GM21360 (cell line): ENCODE data around the gene STRN4.

Experiments
- ATAC-seq: cut with Tn5 transposase; IDR thresholded peaks from one replicate; pipeline ENCODE4 v1.9.1; 2021; ENCODE audit warnings: mild to moderate bottlenecking, moderate library complexity; ENCODE audit not compliant: unreplicated experiment

STRN4 gene

GRCh38 chr19:46726551-46726950 lies 19.7 kb downstream of the STRN4 start:
- no peak for ATAC-seq

- ATAC-seq, result no peak
These were observed 20.3 kb downstream of the STRN4 start for GRCh38 chr19:46725859-46726393.

DNA sequence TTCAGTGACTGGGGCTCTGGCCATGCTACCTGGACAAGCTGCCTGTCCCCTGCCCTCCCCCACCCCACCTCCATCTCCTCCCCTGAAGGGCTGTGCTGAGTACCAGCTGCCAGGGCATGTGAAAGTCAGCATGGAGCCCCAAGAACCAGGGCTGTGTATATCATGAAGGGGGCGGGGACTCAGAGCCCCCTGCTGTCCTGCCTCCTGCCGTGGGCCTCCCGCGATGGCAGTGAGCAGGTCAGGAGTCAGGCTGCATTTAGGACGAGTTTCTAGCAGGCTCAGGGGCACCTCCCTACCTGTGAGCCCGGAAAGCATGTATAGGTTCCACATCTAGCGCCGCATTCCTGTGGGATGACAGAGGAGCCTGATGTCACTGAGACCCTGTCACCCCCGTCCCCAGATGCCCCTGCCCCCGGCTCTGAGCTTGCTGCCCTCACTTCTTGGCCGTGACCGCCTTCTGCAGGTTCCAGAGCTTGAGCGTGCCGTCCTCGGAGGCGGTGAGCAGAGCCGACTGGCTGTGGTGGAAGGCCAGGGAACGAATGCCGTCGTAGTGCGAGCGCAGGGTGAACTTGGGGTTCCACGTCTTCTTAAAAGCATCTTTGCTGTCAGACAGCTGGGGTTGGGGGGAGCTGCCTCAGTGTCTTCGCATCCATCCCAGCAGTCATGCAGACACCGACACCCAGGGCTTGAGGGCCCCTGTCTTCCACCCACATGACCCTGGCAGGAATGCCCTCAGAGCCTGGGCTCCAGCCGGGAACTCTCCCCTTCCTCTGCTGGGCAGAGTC lies 21.0 kb downstream of the STRN4 start:
- ATAC-seq, result no peak

GRCh38 chr19:46724468-46724867 lies 21.8 kb downstream of the STRN4 start:
- ATAC-seq, result no peak

DNA sequence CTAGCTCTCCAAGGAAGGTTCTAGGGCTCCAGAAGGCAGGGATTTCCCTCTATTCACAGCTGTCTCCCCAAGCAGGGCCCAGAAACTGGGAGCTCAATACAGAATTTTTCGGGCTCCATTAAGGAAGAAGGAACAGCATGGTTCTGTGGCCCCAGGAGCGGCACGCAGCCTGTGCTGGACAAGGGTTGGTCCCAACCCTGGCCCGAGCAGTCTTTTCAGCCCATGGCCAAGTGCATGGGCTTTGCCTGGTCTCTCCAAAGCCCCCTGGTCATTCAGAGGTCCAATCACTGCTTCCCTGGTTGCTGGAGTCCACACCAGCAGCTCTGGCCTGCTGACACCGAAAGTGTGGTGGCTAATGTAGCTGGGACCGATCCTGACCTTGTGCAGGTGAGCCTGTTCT lies 22.8 kb downstream of the STRN4 start:
- no peak for ATAC-seq

- ATAC-seq, result no peak
These were observed 23.2 kb downstream of the STRN4 start for GRCh38 chr19:46723023-46723461.

DNA sequence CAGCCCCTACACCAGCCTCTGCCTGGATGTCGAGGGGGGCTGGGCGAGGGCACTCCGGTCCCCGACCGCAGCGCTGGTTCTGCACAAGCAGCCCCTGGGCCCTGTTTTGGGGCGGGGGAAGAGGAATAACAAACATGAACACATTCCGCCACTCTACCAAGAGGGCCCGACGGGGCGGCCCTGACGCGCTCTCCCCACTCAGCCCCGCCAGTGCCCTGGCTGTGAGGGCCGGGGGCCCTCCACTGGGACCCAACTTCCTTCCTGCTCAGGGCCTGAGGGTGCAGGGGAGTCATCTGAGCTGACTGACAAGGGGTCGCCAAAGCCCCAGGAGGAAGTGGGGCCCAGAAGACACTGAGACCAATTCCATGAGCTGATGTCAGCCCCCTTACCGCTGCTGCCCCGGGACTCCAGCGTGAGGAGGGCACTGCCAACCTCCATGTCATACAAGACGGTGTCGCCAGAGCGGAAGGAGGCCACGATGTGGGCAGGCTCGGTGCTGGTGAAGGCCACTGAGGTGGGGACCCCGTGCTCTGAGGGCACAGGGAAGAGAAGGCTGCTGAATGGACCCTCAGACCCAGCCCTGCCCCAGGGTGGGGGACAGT lies 23.7 kb downstream of the STRN4 start:
- no peak for ATAC-seq

- no peak for ATAC-seq
These were observed 24.3 kb downstream of the STRN4 start for GRCh38 chr19:46722004-46722380.

DNA sequence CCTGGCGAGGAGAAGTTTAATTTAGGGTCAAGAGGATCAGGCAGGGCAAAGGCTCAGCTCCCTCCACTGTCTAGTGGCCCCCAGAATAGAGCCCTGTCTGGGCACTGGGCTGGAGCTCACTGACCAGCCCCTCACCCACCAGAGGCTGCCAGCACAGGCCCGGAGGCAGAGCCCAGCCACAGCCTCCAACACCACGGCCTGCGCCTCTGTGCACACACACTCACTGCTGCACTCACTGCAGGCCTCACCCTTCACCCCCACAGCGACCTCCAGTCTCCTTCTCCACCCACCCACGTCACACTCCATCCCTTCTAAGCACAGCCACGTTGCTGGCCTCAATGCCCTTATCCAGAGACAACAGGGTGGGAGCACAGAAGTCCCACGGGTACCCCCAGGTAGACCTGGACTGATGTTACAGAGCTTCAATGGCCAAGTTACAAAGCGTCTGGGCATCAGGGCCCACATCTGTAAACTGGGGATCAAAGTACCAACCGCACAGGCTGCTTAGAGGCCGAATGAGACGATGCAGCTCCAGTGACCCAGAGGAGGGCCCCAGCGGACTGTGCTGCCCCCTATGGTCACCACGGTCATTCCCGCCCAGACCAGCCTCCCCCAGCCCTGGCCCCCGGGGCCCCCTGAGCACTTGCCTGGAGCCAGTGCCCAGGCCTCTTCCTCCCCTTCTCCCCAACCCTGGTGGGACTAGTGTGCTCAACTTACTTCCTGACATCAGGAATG lies 24.8 kb downstream of the STRN4 start:
- no peak for ATAC-seq

GRCh38 chr19:46720503-46721239 lies 25.6 kb downstream of the STRN4 start:
- ATAC-seq, result no peak

GRCh38 chr19:46719629-46720502 lies 26.4 kb downstream of the STRN4 start:
- no peak for ATAC-seq

- no peak for ATAC-seq
These were observed 27.2 kb downstream of the STRN4 start for GRCh38 chr19:46718934-46719622.

GRCh38 chr19:46718157-46718933 lies 27.9 kb downstream of the STRN4 start:
- ATAC-seq, result no peak

- ATAC-seq, result no peak
These were observed 28.5 kb downstream of the STRN4 start for GRCh38 chr19:46717716-46718143.

GRCh38 chr19:46717034-46717715 lies 29.1 kb downstream of the STRN4 start, which contains the start of gene PRKD2:
Gene PRKD2, minus strand, starts transcription at chr19:46717114. Its CDS starts 744 bp downstream, at chr19:46716370.
- no peak for ATAC-seq

GRCh38 chr19:46716672-46717033 lies 29.6 kb downstream of the STRN4 start:
- no peak for ATAC-seq

GRCh38 chr19:46715975-46716671 lies 30.1 kb downstream of the STRN4 start:
- no peak for ATAC-seq
